SK-N-MC (cell line): ENCODE data around the gene NDUFS3.

Experiments
- DNase-seq: peaks from one replicate; pipeline ENCODE4 v3.0.0-alpha.2; 2011; ENCODE audit warnings: low read depth, low spot score
- H3K27ac ChIP-seq: fragments of 200-600 bp; sonication (generic); 2 replicates; pipeline ENCODE4 v1.5.1; 2016; ENCODE audit warnings: mixed run types
- H3K36me3 ChIP-seq: fragments of 200-600 bp; sonication (generic); 2 replicates; pipeline ENCODE4 v1.6.1; 2017; ENCODE audit warnings: antibody characterized with exemption, low read length, mixed read lengths; ENCODE audit not compliant: insufficient read depth
- H3K4me3 ChIP-seq: fragments of 200-600 bp; sonication (generic); 2 replicates; pipeline ENCODE4 v1.5.1; 2016
- H3K9ac ChIP-seq: fragments of 200-600 bp; sonication (generic); 2 replicates; pipeline ENCODE4 v1.8.0; 2017; ENCODE audit warnings: mixed run types, mixed read lengths; ENCODE audit not compliant: insufficient read length
- H3K9me3 ChIP-seq: fragments of 200-600 bp; sonication (generic); 2 replicates; pipeline ENCODE4 v1.6.1; 2017; ENCODE audit warnings: low read depth, mild to moderate bottlenecking, antibody characterized with exemption, low read length, moderate library complexity, mixed read lengths
- EZH2 ChIP-seq: fragments of 200-600 bp; sonication (generic); IDR thresholded peaks from one replicate; pipeline ENCODE4 v1.6.1; 2017; ENCODE audit warnings: antibody characterized with exemption
- FOXP2 ChIP-seq: optimal IDR thresholded peaks from 2 replicates; pipeline ENCODE3; 2011; ENCODE audit warnings: mild to moderate bottlenecking, moderate library complexity; ENCODE audit not compliant: insufficient read depth; ENCODE audit errors: extremely low read length, control extremely low read depth
- POLR2AphosphoS5 ChIP-seq: IDR thresholded peaks from 2 replicates; pipeline ENCODE4 v1.6.1; 2012; ENCODE audit warnings: mild to moderate bottlenecking, low read depth, low read length, borderline replicate concordance

The NDUFS3 gene

DNA sequence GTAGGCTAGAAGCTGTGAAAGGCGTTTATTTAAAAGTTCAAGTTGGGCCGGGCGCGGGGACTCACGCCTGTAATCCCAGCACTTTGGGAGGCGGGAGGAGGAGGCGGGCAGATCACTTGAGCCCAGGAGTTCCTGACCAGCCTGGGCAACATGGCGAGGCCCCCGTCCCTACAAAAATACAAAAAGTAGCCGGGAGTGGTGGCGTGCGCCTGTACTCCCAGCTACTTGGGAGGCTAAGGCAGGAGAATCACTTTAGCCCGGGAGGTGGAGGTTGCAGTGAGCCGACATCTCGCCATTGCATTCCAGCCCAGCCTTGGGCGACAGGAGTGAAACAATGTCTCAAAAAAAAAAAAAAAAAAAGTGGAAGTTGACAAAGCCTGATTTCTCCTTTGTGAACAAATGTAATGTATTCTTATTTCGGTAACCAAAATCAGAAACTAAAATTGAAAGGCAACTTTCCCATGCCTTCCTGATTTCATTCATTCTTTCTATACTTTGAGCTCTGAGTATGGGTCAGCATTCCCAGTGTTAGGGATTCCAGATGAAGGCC is 12.7 kb upstream of the NDUFS3 start:
- TF ChIP-seq FOXP2: no peak
- TF ChIP-seq EZH2: no peak
- no peak for TF ChIP-seq POLR2AphosphoS5
- DNase-seq: no peak
- no peaks in the 10 kb centered on the region; the same call in 1 of the 2 replicates for H3K36me3 ChIP-seq
- H3K27ac ChIP-seq: peak overlapping the region; percentile 26; the same call in 1 of the 2 replicates
- H3K9me3 ChIP-seq: no peaks in the 10 kb centered on the region
- peak overlapping the region; percentile 80 for H3K9ac ChIP-seq
- H3K4me3 ChIP-seq: peak overlapping the region; percentile 73

DNA sequence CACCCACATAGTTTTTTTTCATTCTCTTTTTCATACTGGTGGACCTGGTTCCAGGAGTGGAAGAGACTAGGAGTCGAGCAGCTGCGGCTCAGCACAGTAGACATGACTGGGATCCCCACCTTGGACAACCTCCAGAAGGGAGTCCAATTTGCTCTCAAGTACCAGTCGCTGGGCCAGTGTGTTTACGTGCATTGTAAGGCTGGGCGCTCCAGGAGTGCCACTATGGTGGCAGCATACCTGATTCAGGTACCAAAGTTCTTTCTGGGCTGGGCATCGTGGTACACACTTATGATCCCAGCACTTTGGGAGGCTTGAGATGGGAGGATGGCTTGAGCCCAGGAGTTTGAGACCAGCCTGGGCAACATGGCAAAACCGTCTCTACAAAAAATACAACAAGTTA is 9.2 kb upstream of the NDUFS3 start:
- Histone ChIP-seq H3K27ac (no peak overlapping the region), H3K9ac (no peak overlapping the region), H3K9me3 (no peaks in the 10 kb centered on the region), H3K4me3 (no peak overlapping the region), H3K36me3 (peaks cover 21% of the 10 kb centered on the region)
- DNase-seq: no peak
- TF ChIP-seq POLR2AphosphoS5: no peak
- no peak for TF ChIP-seq FOXP2
- no peak for TF ChIP-seq EZH2

- Histone ChIP-seq H3K9ac (no peak overlapping the region), H3K9me3 (no peaks in the 10 kb centered on the region), H3K36me3 (peaks cover 29% of the 10 kb centered on the region), H3K27ac (no peak overlapping the region), H3K4me3 (no peak overlapping the region)
- no peak for DNase-seq
- TF ChIP-seq FOXP2 (no peak), POLR2AphosphoS5 (no peak), EZH2 (no peak)
These were observed 8.1 kb upstream of the NDUFS3 start for GRCh38 chr11:47570651-47571356.

GRCh38 chr11:47571357-47571729 is 7.5 kb upstream of the NDUFS3 start:
- Histone ChIP-seq H3K4me3 (no peak overlapping the region), H3K27ac (no peak overlapping the region)

GRCh38 chr11:47571895-47572294 is 7.0 kb upstream of the NDUFS3 start:
- DNase-seq: no peak
- no peak overlapping the region for H3K9ac ChIP-seq
- H3K27ac ChIP-seq: no peak overlapping the region
- H3K9me3 ChIP-seq: no peaks in the 10 kb centered on the region
- no peak overlapping the region for H3K4me3 ChIP-seq
- H3K36me3 ChIP-seq: peaks cover 29% of the 10 kb centered on the region
- TF ChIP-seq FOXP2 (no peak), EZH2 (no peak), POLR2AphosphoS5 (no peak)

More at GRCh38 chr11:47571357-47571729, 7.5 kb upstream of the NDUFS3 start:
- Histone ChIP-seq H3K9ac (no peak overlapping the region), H3K9me3 (no peaks in the 10 kb centered on the region), H3K36me3 (peaks cover 29% of the 10 kb centered on the region)
- TF ChIP-seq POLR2AphosphoS5: no peak
- no peak for TF ChIP-seq FOXP2
- TF ChIP-seq EZH2: no peak
- no peak for DNase-seq

DNA sequence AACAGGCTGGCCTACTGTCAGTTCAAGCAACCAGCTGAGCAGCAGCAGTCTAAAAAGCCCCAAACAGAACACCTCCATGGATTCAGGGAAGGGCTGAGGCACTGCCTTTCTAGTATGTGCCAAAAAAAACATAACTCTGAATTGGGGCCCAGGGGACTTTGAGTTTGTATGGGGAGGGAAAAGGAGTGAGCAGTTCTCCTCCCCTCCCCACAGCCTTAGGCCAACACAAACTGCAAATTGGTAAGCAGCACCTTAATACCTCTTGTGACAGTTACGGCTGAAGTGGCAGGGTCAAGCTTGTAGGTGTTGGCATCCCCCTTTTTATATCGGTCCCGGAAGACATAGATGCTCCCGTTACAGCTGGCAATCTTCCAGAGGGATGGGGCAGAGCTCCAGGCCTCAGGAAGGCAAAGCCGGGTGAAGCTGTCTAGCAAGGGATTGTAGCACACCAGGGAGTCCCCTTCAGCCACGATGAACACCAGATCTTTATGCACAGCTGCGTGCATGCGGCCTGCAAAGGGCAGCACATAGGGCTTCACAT is 6.1 kb upstream of the NDUFS3 start:
- no peak overlapping the region for H3K9ac ChIP-seq
- H3K4me3 ChIP-seq: no peak overlapping the region
- no peak overlapping the region for H3K27ac ChIP-seq
- no peak for DNase-seq
- TF ChIP-seq POLR2AphosphoS5 (no peak), FOXP2 (no peak), EZH2 (no peak)
- no peaks in the 10 kb centered on the region for H3K9me3 ChIP-seq
- H3K36me3 ChIP-seq: peaks cover 37% of the 10 kb centered on the region

DNA sequence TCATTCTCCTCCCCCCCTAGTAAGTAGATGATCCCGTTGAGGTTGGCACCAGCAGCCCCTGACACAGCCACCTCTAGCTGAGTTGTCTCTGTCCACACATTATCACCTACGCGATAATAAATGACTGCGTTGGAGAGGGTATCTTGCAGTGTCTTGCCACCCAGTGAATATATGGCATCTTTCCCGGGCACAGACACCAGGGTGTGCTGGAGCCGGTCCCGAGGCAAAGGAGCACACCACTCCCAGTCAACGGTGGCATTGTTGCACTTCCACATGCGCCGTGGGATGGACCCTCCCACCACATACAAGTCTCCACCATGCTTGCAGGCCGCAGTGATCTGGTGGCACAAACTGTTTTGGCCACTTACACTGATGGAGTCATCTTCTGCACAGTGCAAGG is 5.6 kb upstream of the NDUFS3 start:
- no peak for TF ChIP-seq FOXP2
- no peak for TF ChIP-seq EZH2
- TF ChIP-seq POLR2AphosphoS5: no peak
- Histone ChIP-seq H3K36me3 (peaks cover 38% of the 10 kb centered on the region), H3K9ac (no peak overlapping the region), H3K4me3 (no peak overlapping the region), H3K9me3 (no peaks in the 10 kb centered on the region), H3K27ac (no peak overlapping the region)
- no peak for DNase-seq

DNA sequence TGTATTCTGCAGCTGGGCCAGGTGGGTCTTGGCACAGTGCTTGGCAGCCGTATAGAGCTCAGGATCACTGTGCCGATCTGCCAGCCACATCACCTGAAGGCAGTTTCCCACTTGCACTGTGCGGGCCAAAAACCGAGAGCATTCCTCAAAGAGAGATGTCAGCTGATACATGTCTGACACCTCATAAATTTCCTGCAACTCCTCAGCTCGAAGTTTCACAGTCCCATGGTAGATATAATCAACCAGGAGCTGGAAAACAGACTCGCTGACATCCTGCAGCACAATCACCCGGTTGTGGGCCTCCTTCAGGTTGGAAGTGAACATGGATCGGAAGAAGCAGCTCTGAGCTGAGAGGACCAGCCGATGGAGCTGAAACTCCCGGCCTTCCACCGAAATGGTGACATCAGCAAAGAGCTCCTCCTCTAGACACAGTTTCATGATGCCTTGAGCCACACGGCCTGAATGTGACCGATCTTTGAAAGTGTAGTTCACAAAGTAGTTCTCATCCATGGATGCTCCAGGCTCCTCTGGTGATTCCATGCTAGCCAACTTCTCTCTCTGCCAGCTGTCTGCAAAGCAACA is 1.3 kb upstream of the NDUFS3 start:
- Histone ChIP-seq H3K9me3 (no peaks in the 10 kb centered on the region), H3K36me3 (peaks cover 58% of the 10 kb centered on the region), H3K4me3 (peak overlapping the region; percentile 96), H3K27ac (no peak overlapping the region), H3K9ac (peak overlapping the region; percentile 18)
- no peak for TF ChIP-seq EZH2
- no peak for TF ChIP-seq POLR2AphosphoS5
- no peak for TF ChIP-seq FOXP2
- DNase-seq: no peak
